ENCODE results near the gene PRLHR. TPM values are rescaled to one million over a fixed set of nuclear protein-coding genes. Genes with fewer than 3 reads are reported as not detected.

PRLHR gene
- total RNA-seq, 6 donors from 2014 or later, result 2.1 TPM; not detected in 5

GRCh38 chr10:118594392-118595063 lies 920 bp downstream of the PRLHR start:
- peak; percentile 27 to 89 for DNase-seq
- peak; percentile 60 to 70 for ATAC-seq (ENCODE audit: low FRiP score in 2 of 2)
- H3K4me1 ChIP-seq, result peaks cover 0 to 15% (median 0%) of the 10 kb centered on the region in 4 donors
- 20 to 27% methylated on average over 3 to 37 of the region's 70 CpGs for WGBS, 2 donors
- H3K36me3 ChIP-seq, result no peaks in the 10 kb centered on the region
- no peak overlapping the region for H3K27ac ChIP-seq
- peaks cover 0 to 5% (median 0%) of the 10 kb centered on the region in 4 donors for H3K9me3 ChIP-seq
- H3K27me3 ChIP-seq, result peaks cover 0 to 34% (median 22%) of the 10 kb centered on the region in 4 donors
- H3K4me3 ChIP-seq, result no peak overlapping the region
- TF ChIP-seq EP300 (IDR thresholded peaks at IDR 0.05) (no peak), CTCF (IDR thresholded peaks at IDR 0.05) (peak in 4 of 6 experiments; percentile 8 to 61 (median 30))

GRCh38 chr10:118592675-118593330 lies 2.6 kb downstream of the PRLHR start:
- H3K9me3 ChIP-seq, result peaks cover 0 to 5% (median 0%) of the 10 kb centered on the region in 4 donors
- ATAC-seq (ENCODE audit: low FRiP score in 2 of 2) (no peak), DNase-seq (no peak)
- no peaks in the 10 kb centered on the region for H3K36me3 ChIP-seq
- H3K27ac ChIP-seq, result no peak overlapping the region
- 52 to 61% methylated on average over 2 of the region's 2 CpGs for WGBS, 2 donors
- peaks cover 0 to 37% (median 22%) of the 10 kb centered on the region in 4 donors for H3K27me3 ChIP-seq
- TF ChIP-seq EP300 (IDR thresholded peaks at IDR 0.05) (no peak), CTCF (IDR thresholded peaks at IDR 0.05) (no peak), POLR2AphosphoS5 (IDR thresholded peaks at IDR 0.05) (no peak), POLR2A (IDR thresholded peaks at IDR 0.05) (no peak)
- peaks cover 0 to 15% (median 0%) of the 10 kb centered on the region in 4 donors for H3K4me1 ChIP-seq
- H3K4me3 ChIP-seq, result no peak overlapping the region

GRCh38 chr10:118590334-118590733 lies 5.1 kb downstream of the PRLHR start:
- no peaks in the 10 kb centered on the region for H3K36me3 ChIP-seq
- no peak overlapping the region for H3K27ac ChIP-seq
- DNase-seq, result peak in 1 of 2 donors; percentile 53
- H3K4me3 ChIP-seq, result no peak overlapping the region
- peaks cover 0 to 5% (median 0%) of the 10 kb centered on the region in 4 donors for H3K9me3 ChIP-seq
- no peak for TF ChIP-seq POLR2A (IDR thresholded peaks at IDR 0.05)
- no peak for TF ChIP-seq EP300 (IDR thresholded peaks at IDR 0.05)
- no peak for TF ChIP-seq POLR2AphosphoS5 (IDR thresholded peaks at IDR 0.05)
- no peak for TF ChIP-seq CTCF (IDR thresholded peaks at IDR 0.05)
- ATAC-seq (ENCODE audit: low FRiP score in 2 of 2), result no peak
- WGBS, 2 donors, result 38 to 45% methylated on average over 2 of the region's 2 CpGs
- H3K27me3 ChIP-seq, result peaks cover 0 to 20% (median 15%) of the 10 kb centered on the region in 4 donors
- H3K4me1 ChIP-seq, result peaks cover 0 to 7% (median 0%) of the 10 kb centered on the region in 4 donors

GRCh38 chr10:118587881-118588651 lies 7.4 kb downstream of the PRLHR start:
- TF ChIP-seq POLR2A (IDR thresholded peaks at IDR 0.05) (no peak), POLR2AphosphoS5 (IDR thresholded peaks at IDR 0.05) (no peak), CTCF (IDR thresholded peaks at IDR 0.05) (no peak)
- H3K4me1 ChIP-seq, result no peaks in the 10 kb centered on the region
- DNase-seq (no peak), ATAC-seq (ENCODE audit: low FRiP score in 2 of 2) (no peak)
- WGBS, 2 donors, result 58 to 69% methylated on average over 16 of the region's 16 CpGs
- peaks cover 0 to 4% (median 0%) of the 10 kb centered on the region in 4 donors for H3K27me3 ChIP-seq
- H3K4me3 ChIP-seq, result no peak overlapping the region
- H3K36me3 ChIP-seq, result no peaks in the 10 kb centered on the region
- no peaks in the 10 kb centered on the region for H3K9me3 ChIP-seq
- no peak overlapping the region for H3K27ac ChIP-seq

Measured in upper lobe of left lung (tissue), 6 donors.